Activated CD4-positive, alpha-beta T cell treated with anti-CD3 and anti-CD28 coated beads, Interleukin-2, amount 10 ng/mL, durations not matched to agents 7 days and 5 days (primary cell): Measurements from ENCODE around the gene PLEKHH3. TPM values are rescaled to one million over a fixed set of nuclear protein-coding genes. Genes with fewer than 3 reads are reported as not detected.

Source experiments
- microRNA-seq: library from miRNA; unstranded; fragments of <30 nt; microRNA quantifications from one replicate; pipeline ENCODE4 v1.2.0, GENCODE V29; 2021; ENCODE audit warnings: borderline microRNAs expressed, borderline replicate concordance
- total RNA-seq, 2 experiments: library from RNA; stranded (reverse); gene quantifications; one replicate each; pipeline ENCODE4 v1.2.3, GENCODE V29; 2021

The PLEKHH3 gene
- total RNA-seq, 2 experiments from 2014 or later, result 0.85 to 1.3 TPM

Small RNAs within 50 kb of the gene (microRNA-seq; reads per million reads assigned to microRNA genes)
- gene MIR6780A, result not detected

Other genes starting within 250 kb of the PLEKHH3 start
- gene ATP6V0A1, start 218.1 kb downstream of the PLEKHH3 start, total RNA-seq, result 1 to 10 TPM; 4.9 to 8.9 TPM
- 10 to 100 TPM; 16.4 to 18.8 TPM for gene NAGLU, start 140.8 kb downstream of the PLEKHH3 start, total RNA-seq
- under 1 TPM; 0.73 to 0.97 TPM for gene HSD17B1, start 124.1 kb downstream of the PLEKHH3 start, total RNA-seq
- 10 to 100 TPM; 72.5 to 86.1 TPM for gene COASY, start 114.8 kb downstream of the PLEKHH3 start, total RNA-seq
- 10 to 100 TPM; 56.7 to 62.3 TPM for gene MLX, start 109.9 kb downstream of the PLEKHH3 start, total RNA-seq
- 10 to 100 TPM; 17.4 to 18.5 TPM for gene PSMC3IP, start 99.3 kb downstream of the PLEKHH3 start, total RNA-seq
- gene RETREG3, start 67.6 kb downstream of the PLEKHH3 start, total RNA-seq, result 10 to 100 TPM; 60.2 to 65.9 TPM
- gene TUBG1, start 67.3 kb downstream of the PLEKHH3 start, total RNA-seq, result 10 to 100 TPM; 61.6 TPM
- gene TUBG2, start 17.7 kb downstream of the PLEKHH3 start, total RNA-seq, result 1 to 10 TPM; 6.7 to 7.2 TPM
- under 1 TPM; 0.65 to 0.87 TPM for gene CCR10, start 4.8 kb upstream of the PLEKHH3 start, total RNA-seq
- 1 to 10 TPM in 1 of 2 experiments, under 1 TPM in 1; 0.81 to 1.0 TPM for gene CNTNAP1, start 5.5 kb upstream of the PLEKHH3 start, total RNA-seq
- gene EZH1, start 68.0 kb upstream of the PLEKHH3 start, total RNA-seq, result 10 to 100 TPM; 52.6 to 54.0 TPM
- not detected for gene RAMP2, start 84.2 kb upstream of the PLEKHH3 start, total RNA-seq
- gene VPS25, start 96.5 kb upstream of the PLEKHH3 start, total RNA-seq, result 10 to 100 TPM; 51.9 to 59.4 TPM
- gene WNK4, start 103.6 kb upstream of the PLEKHH3 start, total RNA-seq, result under 1 TPM; 0.47 to 0.77 TPM
- gene COA3, start 121.7 kb upstream of the PLEKHH3 start, total RNA-seq, result 10 to 100 TPM; 41.2 to 45.1 TPM
- not detected for gene CNTD1, start 121.9 kb upstream of the PLEKHH3 start, total RNA-seq
- 10 to 100 TPM; 87.0 to 87.6 TPM for gene BECN1, start 147.3 kb upstream of the PLEKHH3 start, total RNA-seq
- 100 to 1,000 TPM; 110 to 111 TPM for gene PSME3, start 156.4 kb upstream of the PLEKHH3 start, total RNA-seq
- 1 to 10 TPM; 1.5 to 1.9 TPM for gene AOC2, start 167.6 kb upstream of the PLEKHH3 start, total RNA-seq
- gene AOC3, start 174.2 kb upstream of the PLEKHH3 start, total RNA-seq, result under 1 TPM; 0.56 to 0.79 TPM
- not detected for gene G6PC1, start 223.8 kb upstream of the PLEKHH3 start, total RNA-seq